HepG2 (cell line): ENCODE results near the gene LMOD2. TPM values are rescaled to one million over a fixed set of nuclear protein-coding genes. Genes with fewer than 3 reads are reported as not detected.

ENCODE experiments used
- ATAC-seq: fragments of 200-7000 bp; cut with Tn5 transposase; 3 replicates; pipeline ENCODE4 v1.9.1; 2020; ENCODE audit warnings: mild to moderate bottlenecking, moderate library complexity
- BruUV-seq: library from RNA; stranded (reverse); fragments of 400-500 nt; replicated peaks from 2 replicates; lab custom pipeline; 2021; lab: Mats Ljungman, UMichigan
- CTCF ChIA-PET: fragments of 300-600 bp; formaldehyde crosslinking; extraction: SDS; loops from one replicate; lab custom pipeline; 2021; ENCODE audit warnings: low total read pairs, inconsistent platforms, low intra/inter-chr PET ratio; lab: Yijun Ruan, JAX
- POLR2A ChIA-PET: fragments of 350-600 bp; sonication (Branson Sonifier 250); formaldehyde crosslinking; loops from one replicate; lab custom pipeline; 2020; ENCODE audit warnings: antibody characterized with exemption, inconsistent platforms; lab: Yijun Ruan, JAX
- DNase-seq: peaks from one replicate; pipeline ENCODE4 v3.0.0-alpha.2; 2015; ENCODE audit warnings: low spot score
- FAIRE-seq: peaks from 3 replicates; lab custom pipeline; 2011; peaks lifted over from hg19 to GRCh38; lab: Jason Lieb, UNC
- H2AFZ ChIP-seq: one replicate; pipeline ENCODE4 v1.6.1; 2011; ENCODE audit warnings: low read length, inconsistent platforms
- H3K27ac ChIP-seq: fragments of 300-600 bp; 3 replicates; pipeline ENCODE4 v1.8.0; 2011; ENCODE audit warnings: mixed run types, mild to moderate bottlenecking, mixed read lengths, low read length, inconsistent platforms; ENCODE audit not compliant: insufficient read depth; ENCODE audit errors: extremely low read length
- H3K27me3 ChIP-seq, 2 experiments: fragments of 200-600 bp in 1 of 2; 2 replicates in 1 of 2; 3 replicates in 1 of 2; pipeline versions ENCODE4 v1.6.0 to v1.8.0; 2011; ENCODE audit warnings: low read length in 2 of 2, mild to moderate bottlenecking in 2 of 2, moderate library complexity in 2 of 2, inconsistent platforms in 1 of 2; ENCODE audit not compliant: insufficient read depth in 2 of 2, control insufficient read depth in 1 of 2
- H3K36me3 ChIP-seq, 2 experiments: fragments of 200-600 bp in 1 of 2; replicated peaks in 1 of 2; 2 replicates in 1 of 2; 3 replicates in 1 of 2; pipeline versions ENCODE4 v1.5.1 to v1.8.0; 2011; ENCODE audit warnings: low read length in 2 of 2, inconsistent platforms in 1 of 2; ENCODE audit not compliant: insufficient read depth in 2 of 2, control insufficient read depth in 1 of 2
- H3K4me1 ChIP-seq: 2 replicates; pipeline ENCODE4 v1.5.1; 2012; ENCODE audit warnings: low read length, inconsistent platforms; ENCODE audit not compliant: insufficient read depth
- H3K4me2 ChIP-seq: 2 replicates; pipeline ENCODE4 v1.6.0; 2011; ENCODE audit warnings: low read depth, low read length, inconsistent platforms
- H3K4me3 ChIP-seq, 3 experiments: fragments of 200-600 bp in 1 of 3; sonication (generic), shearing (Covaris generic) in 1 of 3; replicated peaks in 1 of 3; 2 replicates each; pipeline ENCODE4 v1.5.1; 2011 to 2016; ENCODE audit warnings: low read length in 3 of 3, inconsistent platforms in 2 of 3, low read depth in 2 of 3, mild to moderate bottlenecking in 2 of 3, control low read depth in 1 of 3, mixed read lengths in 1 of 3; ENCODE audit not compliant: insufficient read depth in 1 of 3
- H3K79me2 ChIP-seq: one replicate; pipeline ENCODE4 v1.6.1; 2011; ENCODE audit warnings: low read length, inconsistent platforms; ENCODE audit not compliant: insufficient read depth
- H3K9ac ChIP-seq: 2 replicates; pipeline ENCODE4 v1.6.0; 2011; ENCODE audit warnings: mild to moderate bottlenecking, low read depth, low read length, inconsistent platforms; ENCODE audit not compliant: insufficient read depth
- H3K9me3 ChIP-seq: 2 replicates; pipeline ENCODE4 v1.5.1; 2012; ENCODE audit warnings: mild to moderate bottlenecking, low read length
- H4K20me1 ChIP-seq: 2 replicates; pipeline ENCODE4 v1.6.0; 2011; ENCODE audit warnings: inconsistent platforms, mild to moderate bottlenecking, low read length, moderate library complexity; ENCODE audit not compliant: insufficient read depth
- CEBPB ChIP-seq: IDR thresholded peaks from 2 replicates; pipeline ENCODE4 v1.6.1; 2011; ENCODE audit warnings: low read depth, low read length, improper control_type of control experiment, borderline replicate concordance
- DPF2 ChIP-seq: sonication (generic); formaldehyde crosslinking; IDR thresholded peaks from 2 replicates; pipeline ENCODE4 v1.4.0; 2020; ENCODE audit warnings: mild to moderate bottlenecking, low read depth, missing genetic modification reagents, borderline replicate concordance
- FOXP1 ChIP-seq, 2 experiments: fragments of 450-650 bp in 1 of 2; IDR thresholded peaks; 2 replicates each; pipeline ENCODE4 v1.6.1; 2017 to 2018; ENCODE audit warnings: antibody characterized with exemption in 1 of 2
- GLI4 ChIP-seq: sonication (generic); formaldehyde crosslinking; IDR thresholded peaks from 2 replicates; pipeline ENCODE4 v1.5.1; 2020; ENCODE audit warnings: missing genetic modification reagents, mild to moderate bottlenecking, moderate library complexity, borderline replicate concordance
- HMG20B ChIP-seq: conservative IDR thresholded peaks from 2 replicates; pipeline ENCODE4 v1.6.1; 2016; ENCODE audit warnings: missing genetic modification reagents, missing compliant biosample characterization
- KAT2B ChIP-seq: fragments of 150-350 bp; IDR thresholded peaks from 2 replicates; pipeline ENCODE4 v1.6.1; 2014; ENCODE audit warnings: low read depth, low read length, borderline replicate concordance
- KDM6A ChIP-seq: IDR thresholded peaks from 2 replicates; pipeline ENCODE4 v1.6.1; 2016; ENCODE audit warnings: low read depth
- RORA ChIP-seq: sonication (generic); formaldehyde crosslinking; IDR thresholded peaks from 2 replicates; pipeline ENCODE4 v1.5.0; 2020; ENCODE audit warnings: mild to moderate bottlenecking, missing genetic modification reagents, moderate library complexity
- XRCC5 ChIP-seq: fragments of 200-400 bp; formaldehyde crosslinking; optimal IDR thresholded peaks from 2 replicates; pipeline ENCODE3; 2017; ENCODE audit warnings: mild to moderate bottlenecking, low read length
- ZBTB10 ChIP-seq: sonication (generic); formaldehyde crosslinking; IDR thresholded peaks from 2 replicates; pipeline ENCODE4 v1.4.0; 2020; ENCODE audit warnings: missing genetic modification reagents, borderline replicate concordance
- ZNF263 ChIP-seq: sonication (generic); formaldehyde crosslinking; IDR thresholded peaks from 2 replicates; pipeline ENCODE4 v1.4.0; 2020; ENCODE audit warnings: missing genetic modification reagents
- ZNF274 ChIP-seq: sonication (generic); formaldehyde crosslinking; IDR thresholded peaks from 2 replicates; pipeline ENCODE4 v1.5.1; 2020; ENCODE audit warnings: mild to moderate bottlenecking, missing genetic modification reagents
- WGBS: methylation state at CpG from one replicate; pipeline ENCODE4 v1.1.6; 2017; ENCODE audit warnings: low lambda C conversion rate; 5-methylcytosine and 5-hydroxymethylcytosine counted together
- in situ Hi-C: cut with HindIII; loops from 2 replicates; pipeline ENCODE4 v1.10.0; 2017; ENCODE audit warnings: low pct_unique_long_range_greater_than_20kb; ENCODE audit not compliant: extremely low pct_ligation_motif_present
- intact Hi-C: fragments of 100-400 bp; cut with micrococcal nuclease; formaldehyde crosslinking; loops from one replicate; pipeline ENCODE4 v1.10.0; 2022; ENCODE audit not compliant: unreplicated experiment
- polyA plus RNA-seq, 8 experiments: library from polyadenylated mRNA; depleted of rRNA in 3 of 8; stranded (reverse) in 7 of 8; unstranded in 1 of 8; fragments of >200 nt; fragmentation: Illumina TruSeq in 4 of 8; extraction: Trizol in 4 of 8; gene quantifications; 2 replicates each; pipeline versions ENCODE4 v1.2.1 to v1.2.3, GENCODE V29; 2011 to 2016; ENCODE audit warnings: low read depth in 4 of 8, missing spikeins in 1 of 8, mixed read lengths in 1 of 8; ENCODE audit not compliant: insufficient read depth in 1 of 8
- total RNA-seq, 5 experiments: library from RNA; depleted of rRNA; stranded (reverse); fragments of >200 nt; fragmentation: Illumina TruSeq; extraction: Trizol; gene quantifications; 2 replicates each; pipeline ENCODE4 v1.2.3, GENCODE V29; 2016; ENCODE audit warnings: low read depth in 1 of 5

The LMOD2 gene
- total and polyA plus RNA-seq, 2 of the 13 experiments (the other 11 are each of a cell fraction or from before 2014, with no cell fraction given): not detected

- Histone ChIP-seq H3K27me3 (no peaks in the 10 kb centered on the region; a peak in 1 of 5 replicates), H3K36me3 (no peaks in the 10 kb centered on the region), H3K79me2 (no peaks in the 10 kb centered on the region), H3K4me2 (no peak overlapping the region), H3K9me3 (no peaks in the 10 kb centered on the region), H4K20me1 (no peaks in the 10 kb centered on the region), H3K4me3 (no peak overlapping the region), H3K4me1 (no peaks in the 10 kb centered on the region), H3K27ac (no peak overlapping the region), H2AFZ (no peak overlapping the region), H3K9ac (no peak overlapping the region)
- BruUV-seq: no TSS peak
- ATAC-seq (no peak), DNase-seq (no peak), FAIRE-seq (no peak)
- POLR2A ChIA-PET: no interaction called here
- in situ Hi-C loops (no loop called here), intact Hi-C loops (no loop called here)
- TF ChIP-seq HMG20B: no peak
- TF ChIP-seq DPF2 (CRISPR knock-in tag): no peak
- no peak for TF ChIP-seq KDM6A (CRISPR knock-in tag)
- TF ChIP-seq RORA: no peak
- no peak for TF ChIP-seq GLI4
- TF ChIP-seq FOXP1 (IDR thresholded peaks at IDR 0.05): no peak
- no peak for TF ChIP-seq FOXP1 (CRISPR knock-in tag; IDR thresholded peaks at IDR 0.05)
- WGBS: 33% methylated on average over 1 of the region's 1 CpG
- CTCF ChIA-PET: no interaction called here
Measured at GRCh38 chr7:123657304-123657685, 1.6 kb downstream of the LMOD2 start.

DNA sequence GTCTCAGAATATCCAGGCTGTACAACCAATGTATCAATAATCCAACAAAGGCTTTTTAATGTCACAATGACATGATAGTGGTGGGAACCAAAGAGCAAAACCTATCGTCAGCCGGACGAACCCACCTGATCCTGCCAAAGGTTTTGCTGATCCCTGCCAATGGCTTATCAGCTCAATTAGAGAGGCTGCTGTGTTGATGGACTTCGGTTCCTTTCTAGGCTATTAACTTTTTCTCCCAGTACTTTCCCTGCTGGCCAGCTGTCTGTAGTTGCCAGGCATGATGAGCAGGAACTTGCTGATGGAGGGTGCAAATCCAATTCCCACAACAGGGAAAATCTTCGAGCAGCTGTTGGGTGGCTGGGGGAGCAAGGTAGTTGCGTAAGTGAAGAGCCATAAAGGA, 2.4 kb downstream of the LMOD2 start:
- in situ Hi-C loops (no loop called here), intact Hi-C loops (no loop called here)
- Histone ChIP-seq H3K27me3 (no peaks in the 10 kb centered on the region; a peak in 1 of 5 replicates), H3K4me3 (no peak overlapping the region), H3K79me2 (no peaks in the 10 kb centered on the region), H3K4me2 (no peak overlapping the region), H3K9me3 (no peaks in the 10 kb centered on the region), H3K4me1 (no peaks in the 10 kb centered on the region), H4K20me1 (no peaks in the 10 kb centered on the region), H3K9ac (no peak overlapping the region), H3K36me3 (no peaks in the 10 kb centered on the region), H2AFZ (no peak overlapping the region), H3K27ac (no peak overlapping the region)
- no TSS peak for BruUV-seq
- FAIRE-seq (no peak), DNase-seq (no peak), ATAC-seq (no peak)
- 33% methylated on average over 6 of the region's 6 CpGs for WGBS
- ChIA-PET POLR2A (no interaction called here), CTCF (no interaction called here)
- TF ChIP-seq XRCC5 (no peak), KAT2B (no peak), ZNF263 (no peak), ZNF274 (CRISPR knock-in tag) (no peak), CEBPB (no peak), ZBTB10 (CRISPR knock-in tag) (no peak)
